Measurements from ENCODE around the gene NIPAL3.
"Not testable (repeated sequence)": the region's sequence is repeated elsewhere in the genome, so short reads cannot be mapped to it uniquely, and the experiment has no call there.

NIPAL3 gene

DNA sequence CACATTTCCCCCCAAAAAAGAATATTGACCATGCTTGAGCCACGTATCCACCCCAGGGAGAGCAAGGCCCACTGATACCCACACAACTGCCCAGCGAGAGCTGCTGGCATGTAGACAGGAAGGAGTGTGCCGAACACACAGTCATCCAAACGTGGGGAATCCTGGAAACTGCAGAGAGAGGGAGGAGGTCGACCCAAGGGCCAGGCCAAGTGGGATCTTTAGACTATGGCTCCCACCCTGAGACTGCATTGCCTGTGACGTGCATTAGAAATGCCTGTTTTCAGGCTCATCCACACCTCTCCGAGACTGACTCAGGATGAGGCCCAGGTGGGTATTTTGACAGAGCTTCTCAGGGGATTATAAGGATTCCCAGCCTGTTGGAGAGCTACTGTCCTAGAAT is 25.9 kb downstream of the NIPAL3 start:
- no peaks in the 10 kb centered on the region for H3K27me3 ChIP-seq (ENCODE audit: control insufficient read depth in 1 of 2, insufficient read depth in 2 of 2, low read length in 2 of 2)
- H3K4me1 ChIP-seq (ENCODE audit: control insufficient read depth, insufficient read depth, low read length): peaks cover 15% of the 10 kb centered on the region
- peaks cover 18 to 20% of the 10 kb centered on the region in 2 donors for H3K36me3 ChIP-seq (ENCODE audit: control insufficient read depth in 2 of 2, insufficient read depth in 2 of 2, low read length in 2 of 2)
- no peak overlapping the region for H3K4me3 ChIP-seq (ENCODE audit: low read length in 2 of 2)
- H3K9me3 ChIP-seq (ENCODE audit: control insufficient read depth in 2 of 2, low read length in 2 of 2): no peaks in the 10 kb centered on the region
- H3K27ac ChIP-seq (ENCODE audit: low read length): no peak overlapping the region
- H3K9ac ChIP-seq (ENCODE audit: low read length in 2 of 2): no peak overlapping the region

DNA sequence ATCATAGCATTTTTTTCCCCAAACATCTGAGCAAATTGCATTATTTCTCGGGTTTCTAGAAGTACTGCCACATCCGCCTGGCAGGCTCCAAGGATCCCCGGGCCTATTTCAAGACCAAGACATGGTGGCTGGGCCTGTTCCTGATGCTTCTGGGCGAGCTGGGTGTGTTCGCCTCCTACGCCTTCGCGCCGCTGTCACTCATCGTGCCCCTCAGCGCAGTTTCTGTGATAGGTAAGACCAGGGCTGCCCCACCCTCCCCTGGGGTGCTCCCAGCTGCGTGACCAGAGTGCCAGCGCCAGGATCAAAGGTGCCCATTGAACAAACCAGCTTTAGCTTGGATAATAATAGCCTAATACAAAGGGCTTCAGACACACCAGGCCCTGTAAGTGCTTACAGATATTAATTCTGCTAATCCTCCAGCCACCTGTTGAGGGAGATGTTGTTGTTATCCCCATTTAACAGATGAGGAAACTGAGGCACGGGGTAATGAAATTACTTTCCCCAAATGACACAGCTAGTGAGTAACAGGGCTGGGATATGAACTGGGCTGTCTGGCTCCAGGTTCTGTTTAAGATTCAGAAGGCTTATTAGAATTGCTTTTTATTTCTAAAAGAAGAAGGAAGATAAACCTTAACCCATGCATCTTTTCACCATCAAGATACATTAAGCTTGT is 26.5 kb downstream of the NIPAL3 start:
- H3K27me3 ChIP-seq (ENCODE audit: control insufficient read depth in 1 of 2, insufficient read depth in 2 of 2, low read length in 2 of 2): no peaks in the 10 kb centered on the region
- H3K4me1 ChIP-seq (ENCODE audit: control insufficient read depth, insufficient read depth, low read length): peaks cover 15% of the 10 kb centered on the region
- H3K36me3 ChIP-seq (ENCODE audit: control insufficient read depth in 2 of 2, insufficient read depth in 2 of 2, low read length in 2 of 2): peaks cover 21 to 24% of the 10 kb centered on the region in 2 donors
- H3K9me3 ChIP-seq (ENCODE audit: control insufficient read depth in 2 of 2, low read length in 2 of 2): no peaks in the 10 kb centered on the region
- H3K9ac ChIP-seq (ENCODE audit: low read length in 2 of 2): no peak overlapping the region
- no peak overlapping the region for H3K27ac ChIP-seq (ENCODE audit: low read length)
- H3K4me3 ChIP-seq (ENCODE audit: low read length in 2 of 2): no peak overlapping the region

- Histone ChIP-seq H3K36me3 (ENCODE audit: control insufficient read depth in 2 of 2, insufficient read depth in 2 of 2, low read length in 2 of 2) (peaks cover 25 to 26% of the 10 kb centered on the region in 2 donors), H3K9me3 (ENCODE audit: control insufficient read depth in 2 of 2, low read length in 2 of 2) (no peaks in the 10 kb centered on the region), H3K9ac (ENCODE audit: low read length in 2 of 2) (no peak overlapping the region), H3K27ac (ENCODE audit: low read length) (no peak overlapping the region), H3K4me1 (ENCODE audit: control insufficient read depth, insufficient read depth, low read length) (peaks cover 11% of the 10 kb centered on the region), H3K27me3 (ENCODE audit: control insufficient read depth in 1 of 2, insufficient read depth in 2 of 2, low read length in 2 of 2) (no peaks in the 10 kb centered on the region), H3K4me3 (ENCODE audit: low read length in 2 of 2) (no peak overlapping the region)
These were observed 27.2 kb downstream of the NIPAL3 start for GRCh38 chr1:24442764-24443163.

DNA sequence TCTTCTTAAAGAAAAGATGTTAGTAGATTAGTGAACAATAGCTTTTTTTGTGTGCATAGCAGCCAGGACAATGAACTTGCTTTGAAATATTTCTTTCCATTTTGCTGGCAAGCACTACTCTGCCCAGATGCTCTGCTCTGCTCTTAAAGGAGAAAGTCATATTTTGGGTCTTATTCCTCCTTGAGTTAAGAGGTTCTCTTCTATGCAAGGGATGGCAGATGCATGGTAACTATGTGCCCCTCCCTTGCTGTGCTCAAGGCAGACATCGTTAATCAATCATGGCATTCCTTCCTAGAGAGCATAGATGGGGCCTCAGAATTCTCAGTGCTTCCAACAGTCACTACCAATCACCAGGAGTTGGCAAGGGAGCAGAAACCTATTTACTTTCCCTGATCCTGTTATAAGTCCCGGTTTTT is 27.6 kb downstream of the NIPAL3 start:
- Histone ChIP-seq H3K9ac (ENCODE audit: low read length in 2 of 2) (no peak overlapping the region), H3K27me3 (ENCODE audit: control insufficient read depth in 1 of 2, insufficient read depth in 2 of 2, low read length in 2 of 2) (no peaks in the 10 kb centered on the region), H3K9me3 (ENCODE audit: control insufficient read depth in 2 of 2, low read length in 2 of 2) (no peaks in the 10 kb centered on the region), H3K4me3 (ENCODE audit: low read length in 2 of 2) (no peak overlapping the region), H3K4me1 (ENCODE audit: control insufficient read depth, insufficient read depth, low read length) (peaks cover 7% of the 10 kb centered on the region), H3K36me3 (ENCODE audit: control insufficient read depth in 2 of 2, insufficient read depth in 2 of 2, low read length in 2 of 2) (peaks cover 26 to 28% of the 10 kb centered on the region in 2 donors), H3K27ac (ENCODE audit: low read length) (no peak overlapping the region)

DNA sequence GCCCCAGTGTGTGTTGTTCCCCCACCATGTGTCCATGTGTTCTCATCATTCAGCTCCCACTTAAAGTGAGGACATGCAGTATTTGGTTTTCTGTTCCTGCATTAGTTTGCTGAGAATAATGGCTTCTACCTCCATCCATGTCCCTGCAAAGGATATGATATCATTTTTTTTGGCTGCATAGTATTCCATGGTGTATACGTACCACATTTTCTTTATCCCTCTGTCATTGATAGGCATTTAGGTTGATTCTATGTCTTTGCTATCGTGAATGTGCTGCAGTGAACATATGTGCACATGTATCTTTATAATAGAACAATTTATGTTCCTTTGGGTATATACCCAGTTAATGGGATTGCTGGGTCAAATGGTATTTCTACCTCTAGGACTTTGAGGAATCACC is 30.8 kb downstream of the NIPAL3 start:
- H3K9ac ChIP-seq (ENCODE audit: low read length in 2 of 2); H3K4me1 ChIP-seq (ENCODE audit: control insufficient read depth, insufficient read depth, low read length); H3K9me3 ChIP-seq (ENCODE audit: control insufficient read depth in 2 of 2, low read length in 2 of 2); H3K4me3 ChIP-seq (ENCODE audit: low read length in 2 of 2); H3K27me3 ChIP-seq (ENCODE audit: control insufficient read depth in 1 of 2, insufficient read depth in 2 of 2, low read length in 2 of 2); H3K27ac ChIP-seq (ENCODE audit: low read length): not testable (repeated sequence)
- H3K36me3 ChIP-seq (ENCODE audit: control insufficient read depth in 2 of 2, insufficient read depth in 2 of 2, low read length in 2 of 2): peaks cover 37 to 43% of the 10 kb centered on the region in 2 donors

- Histone ChIP-seq H3K36me3 (ENCODE audit: control insufficient read depth in 2 of 2, insufficient read depth in 2 of 2, low read length in 2 of 2) (peaks cover 50 to 52% of the 10 kb centered on the region in 2 donors), H3K27me3 (ENCODE audit: control insufficient read depth in 1 of 2, insufficient read depth in 2 of 2, low read length in 2 of 2) (no peaks in the 10 kb centered on the region), H3K9ac (ENCODE audit: low read length in 2 of 2) (no peak overlapping the region), H3K9me3 (ENCODE audit: control insufficient read depth in 2 of 2, low read length in 2 of 2) (no peaks in the 10 kb centered on the region), H3K4me3 (ENCODE audit: low read length in 2 of 2) (no peak overlapping the region), H3K27ac (ENCODE audit: low read length) (no peak overlapping the region), H3K4me1 (ENCODE audit: control insufficient read depth, insufficient read depth, low read length) (no peaks in the 10 kb centered on the region)
These were observed 34.7 kb downstream of the NIPAL3 start for GRCh38 chr1:24450316-24450715.

- no peaks in the 10 kb centered on the region for H3K4me1 ChIP-seq (ENCODE audit: control insufficient read depth, insufficient read depth, low read length)
- H3K4me3 ChIP-seq (ENCODE audit: low read length in 2 of 2): no peak overlapping the region
- H3K27me3 ChIP-seq (ENCODE audit: control insufficient read depth in 1 of 2, insufficient read depth in 2 of 2, low read length in 2 of 2): no peaks in the 10 kb centered on the region
- H3K9ac ChIP-seq (ENCODE audit: low read length in 2 of 2): no peak overlapping the region
- H3K36me3 ChIP-seq (ENCODE audit: control insufficient read depth in 2 of 2, insufficient read depth in 2 of 2, low read length in 2 of 2): peaks cover 52 to 56% of the 10 kb centered on the region in 2 donors
- H3K9me3 ChIP-seq (ENCODE audit: control insufficient read depth in 2 of 2, low read length in 2 of 2): no peaks in the 10 kb centered on the region
- H3K27ac ChIP-seq (ENCODE audit: low read length): no peak overlapping the region
These were observed 35.3 kb downstream of the NIPAL3 start for GRCh38 chr1:24450857-24451397.

DNA sequence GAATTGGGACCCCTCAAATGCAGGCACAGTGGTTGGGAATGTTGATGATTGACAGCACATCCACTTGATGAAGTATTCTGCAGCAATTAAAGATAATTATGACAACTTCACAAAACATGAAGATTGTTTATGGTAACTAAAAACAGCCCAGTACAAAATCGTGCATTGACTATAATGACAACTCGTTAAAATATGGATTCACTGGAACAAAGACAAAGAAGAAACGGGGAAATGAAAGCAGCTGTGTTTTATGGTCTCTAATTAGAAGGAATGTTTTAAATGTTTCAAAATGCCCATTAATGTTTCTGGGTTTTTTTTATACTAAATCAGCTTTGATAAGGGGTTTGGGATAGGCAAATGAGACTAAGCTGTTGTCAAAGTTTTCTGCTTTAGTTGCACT is 36.1 kb downstream of the NIPAL3 start:
- Histone ChIP-seq H3K4me1 (ENCODE audit: control insufficient read depth, insufficient read depth, low read length) (no peaks in the 10 kb centered on the region), H3K27ac (ENCODE audit: low read length) (no peak overlapping the region), H3K36me3 (ENCODE audit: control insufficient read depth in 2 of 2, insufficient read depth in 2 of 2, low read length in 2 of 2) (peaks cover 49 to 57% of the 10 kb centered on the region in 2 donors), H3K27me3 (ENCODE audit: control insufficient read depth in 1 of 2, insufficient read depth in 2 of 2, low read length in 2 of 2) (no peaks in the 10 kb centered on the region), H3K9me3 (ENCODE audit: control insufficient read depth in 2 of 2, low read length in 2 of 2) (no peaks in the 10 kb centered on the region), H3K4me3 (ENCODE audit: low read length in 2 of 2) (no peak overlapping the region), H3K9ac (ENCODE audit: low read length in 2 of 2) (no peak overlapping the region)

DNA sequence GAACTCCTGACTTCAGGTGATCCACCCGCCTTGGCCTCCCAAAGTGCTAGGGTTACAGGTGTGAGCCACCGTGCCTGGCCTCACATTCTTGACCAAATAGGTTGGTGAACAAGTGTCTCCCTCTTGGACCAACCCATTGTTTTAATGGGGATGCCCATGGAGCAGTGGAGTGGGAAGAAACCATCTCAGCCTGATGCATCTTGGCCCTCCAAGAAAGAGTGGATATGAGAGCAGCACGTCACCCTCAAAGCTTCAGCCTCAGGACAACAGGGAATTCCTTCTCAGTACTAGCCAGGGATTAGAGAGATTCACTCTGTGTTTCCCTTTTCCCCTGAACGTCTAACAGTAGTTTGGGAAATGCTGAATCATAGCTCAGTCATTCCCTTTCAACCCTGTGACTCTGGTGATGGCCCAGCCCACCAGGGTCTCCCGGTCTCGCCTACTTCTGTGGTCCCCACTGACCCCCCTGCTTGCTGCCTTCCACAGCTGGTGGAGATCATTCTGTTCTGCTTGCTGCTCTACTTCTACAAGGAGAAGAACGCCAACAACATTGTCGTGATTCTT is 37.4 kb downstream of the NIPAL3 start:
- Histone ChIP-seq H3K36me3 (ENCODE audit: control insufficient read depth in 2 of 2, insufficient read depth in 2 of 2, low read length in 2 of 2) (peaks cover 53 to 61% of the 10 kb centered on the region in 2 donors), H3K4me1 (ENCODE audit: control insufficient read depth, insufficient read depth, low read length) (no peaks in the 10 kb centered on the region), H3K27me3 (ENCODE audit: control insufficient read depth in 1 of 2, insufficient read depth in 2 of 2, low read length in 2 of 2) (no peaks in the 10 kb centered on the region), H3K4me3 (ENCODE audit: low read length in 2 of 2) (no peak overlapping the region), H3K9me3 (ENCODE audit: control insufficient read depth in 2 of 2, low read length in 2 of 2) (no peaks in the 10 kb centered on the region), H3K27ac (ENCODE audit: low read length) (no peak overlapping the region), H3K9ac (ENCODE audit: low read length in 2 of 2) (no peak overlapping the region)

DNA sequence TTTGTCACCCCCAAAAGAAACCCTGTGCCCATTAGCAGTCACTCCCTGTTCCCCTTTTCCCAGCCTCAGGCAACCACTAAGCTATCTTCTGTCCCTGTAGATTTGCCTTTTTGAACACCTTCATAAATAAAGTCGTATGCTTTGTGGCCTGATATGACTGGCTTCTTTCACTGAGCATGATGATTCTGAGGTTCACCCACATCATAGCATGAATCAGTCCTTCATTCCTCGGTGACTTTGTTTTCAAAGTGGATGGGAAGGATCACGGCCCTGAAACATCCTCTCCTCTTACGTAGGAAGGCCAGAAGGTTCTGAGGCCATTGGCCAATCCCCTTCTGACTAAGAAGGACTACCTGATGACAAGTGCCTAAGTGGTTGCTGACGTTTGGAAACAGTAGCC is 39.1 kb downstream of the NIPAL3 start:
- no peak overlapping the region for H3K27ac ChIP-seq (ENCODE audit: low read length)
- H3K9me3 ChIP-seq (ENCODE audit: control insufficient read depth in 2 of 2, low read length in 2 of 2): no peaks in the 10 kb centered on the region
- H3K27me3 ChIP-seq (ENCODE audit: control insufficient read depth in 1 of 2, insufficient read depth in 2 of 2, low read length in 2 of 2): no peaks in the 10 kb centered on the region
- no peak overlapping the region for H3K4me3 ChIP-seq (ENCODE audit: low read length in 2 of 2)
- no peaks in the 10 kb centered on the region for H3K4me1 ChIP-seq (ENCODE audit: control insufficient read depth, insufficient read depth, low read length)
- no peak overlapping the region for H3K9ac ChIP-seq (ENCODE audit: low read length in 2 of 2)
- H3K36me3 ChIP-seq (ENCODE audit: control insufficient read depth in 2 of 2, insufficient read depth in 2 of 2, low read length in 2 of 2): peaks cover 56 to 70% of the 10 kb centered on the region in 2 donors

DNA sequence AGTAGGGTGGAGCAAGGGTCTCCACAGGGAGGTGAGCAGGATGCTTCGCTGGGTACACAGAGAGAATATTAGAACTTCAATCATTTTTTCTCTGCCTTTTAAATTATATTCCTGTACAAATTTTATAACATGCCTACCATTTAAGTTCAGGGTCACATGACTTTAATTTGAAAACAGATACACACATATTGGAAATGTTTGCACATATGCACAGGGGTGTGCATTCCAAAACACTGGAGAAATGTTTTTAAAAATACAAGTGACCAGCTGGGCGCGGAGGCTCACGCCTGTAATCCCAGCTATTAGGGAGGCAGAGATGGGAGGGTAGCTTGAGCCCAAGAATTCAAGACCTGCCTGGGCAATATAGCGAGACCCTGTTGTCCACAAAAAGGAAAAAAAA is 39.7 kb downstream of the NIPAL3 start:
- H3K9me3 ChIP-seq (ENCODE audit: control insufficient read depth in 2 of 2, low read length in 2 of 2): no peaks in the 10 kb centered on the region
- no peak overlapping the region for H3K9ac ChIP-seq (ENCODE audit: low read length in 2 of 2)
- no peak overlapping the region for H3K4me3 ChIP-seq (ENCODE audit: low read length in 2 of 2)
- peaks cover 56 to 69% of the 10 kb centered on the region in 2 donors for H3K36me3 ChIP-seq (ENCODE audit: control insufficient read depth in 2 of 2, insufficient read depth in 2 of 2, low read length in 2 of 2)
- H3K27me3 ChIP-seq (ENCODE audit: control insufficient read depth in 1 of 2, insufficient read depth in 2 of 2, low read length in 2 of 2): no peaks in the 10 kb centered on the region
- H3K27ac ChIP-seq (ENCODE audit: low read length): no peak overlapping the region
- H3K4me1 ChIP-seq (ENCODE audit: control insufficient read depth, insufficient read depth, low read length): no peaks in the 10 kb centered on the region

Measured in stomach smooth muscle (tissue), 2 donors.